ENCODE measurements around the gene LHFPL6.

Gene LHFPL6

DNA sequence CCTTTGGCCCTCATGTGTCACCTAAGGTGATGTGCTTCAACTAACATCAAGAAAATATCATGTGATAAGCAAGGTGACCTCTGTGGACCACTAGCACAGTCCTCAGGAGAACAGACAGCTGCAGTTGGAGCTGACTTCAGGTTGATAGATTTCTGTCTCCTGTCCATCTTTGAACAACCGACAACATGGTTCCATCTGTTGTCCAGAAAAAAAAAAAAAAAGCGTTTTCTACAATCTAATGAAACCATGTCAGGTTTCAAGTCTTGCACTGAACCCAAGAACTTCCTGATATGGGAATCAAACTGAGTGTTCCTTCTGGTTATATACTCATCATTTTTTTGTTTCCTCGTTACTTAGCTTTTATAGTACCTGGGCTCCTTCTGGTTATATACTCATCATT, 75.7 kb downstream of the LHFPL6 start:
- H3K4me1 ChIP-seq (ENCODE audit: insufficient read depth, low read length), result peaks cover 5% of the 10 kb centered on the region; the same call in 1 of the 2 replicates
- no peaks in the 10 kb centered on the region for H3K27me3 ChIP-seq (ENCODE audit: insufficient read depth, low read length)
- H3K9me3 ChIP-seq (ENCODE audit: insufficient read depth, low read depth, low read length), result no peaks in the 10 kb centered on the region
- no peak overlapping the region for H3K4me3 ChIP-seq (ENCODE audit: low read length)
- H3K27ac ChIP-seq (ENCODE audit: low read length), result no peak overlapping the region
- H3K36me3 ChIP-seq (ENCODE audit: insufficient read depth, low read depth, low read length), result no peaks in the 10 kb centered on the region
- H3K9ac ChIP-seq (ENCODE audit: low read depth, low read length), result no peak overlapping the region

DNA sequence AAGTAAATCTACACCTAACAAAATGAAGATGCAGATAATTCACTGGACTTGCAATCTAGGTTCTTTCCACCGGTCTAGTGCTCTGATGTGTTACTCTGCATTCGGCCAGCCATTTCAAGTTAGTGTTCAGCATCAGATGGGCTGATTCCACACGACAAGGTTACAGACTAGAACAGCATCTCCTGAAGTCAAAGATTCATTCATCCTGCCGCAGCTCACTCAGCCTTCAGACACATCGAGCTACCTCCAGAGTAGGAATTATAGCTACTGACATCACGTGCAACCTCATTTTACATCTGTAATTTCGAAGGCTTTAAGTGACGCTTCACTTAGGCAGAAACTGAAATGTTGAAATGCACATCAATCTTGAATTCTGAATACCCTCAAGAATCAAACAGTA, 76.5 kb downstream of the LHFPL6 start:
- H3K9ac ChIP-seq (ENCODE audit: low read depth, low read length), result no peak overlapping the region
- peaks cover 5% of the 10 kb centered on the region; the same call in 1 of the 2 replicates for H3K4me1 ChIP-seq (ENCODE audit: insufficient read depth, low read length)
- H3K36me3 ChIP-seq (ENCODE audit: insufficient read depth, low read depth, low read length), result no peaks in the 10 kb centered on the region
- H3K4me3 ChIP-seq (ENCODE audit: low read length), result no peak overlapping the region
- no peak overlapping the region for H3K27ac ChIP-seq (ENCODE audit: low read length)
- no peaks in the 10 kb centered on the region for H3K9me3 ChIP-seq (ENCODE audit: insufficient read depth, low read depth, low read length)
- no peaks in the 10 kb centered on the region for H3K27me3 ChIP-seq (ENCODE audit: insufficient read depth, low read length)

DNA sequence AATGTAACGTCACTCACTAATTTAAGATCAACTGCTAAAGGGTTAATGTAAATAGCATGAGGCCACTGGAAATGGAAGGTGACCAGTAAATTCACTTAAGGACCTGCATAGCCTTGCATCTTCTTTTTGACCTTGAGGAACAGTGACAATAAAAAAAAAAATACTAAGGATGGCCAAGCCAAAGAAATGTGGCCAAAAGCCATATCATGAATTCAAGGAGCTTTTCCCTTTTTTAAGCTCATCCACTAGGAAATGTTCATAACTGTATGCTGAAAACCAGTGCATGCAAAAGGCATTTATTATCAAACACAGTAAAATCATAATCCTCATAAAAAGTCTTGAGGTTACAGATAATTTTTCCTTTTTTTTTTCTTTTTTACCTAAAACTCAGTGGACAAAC, 77.5 kb downstream of the LHFPL6 start:
- H3K9me3 ChIP-seq (ENCODE audit: insufficient read depth, low read depth, low read length), result no peaks in the 10 kb centered on the region
- H3K27ac ChIP-seq (ENCODE audit: low read length), result no peak overlapping the region
- no peaks in the 10 kb centered on the region for H3K27me3 ChIP-seq (ENCODE audit: insufficient read depth, low read length)
- no peaks in the 10 kb centered on the region for H3K36me3 ChIP-seq (ENCODE audit: insufficient read depth, low read depth, low read length)
- H3K4me1 ChIP-seq (ENCODE audit: insufficient read depth, low read length), result no peaks in the 10 kb centered on the region
- H3K9ac ChIP-seq (ENCODE audit: low read depth, low read length), result no peak overlapping the region
- H3K4me3 ChIP-seq (ENCODE audit: low read length), result no peak overlapping the region

DNA sequence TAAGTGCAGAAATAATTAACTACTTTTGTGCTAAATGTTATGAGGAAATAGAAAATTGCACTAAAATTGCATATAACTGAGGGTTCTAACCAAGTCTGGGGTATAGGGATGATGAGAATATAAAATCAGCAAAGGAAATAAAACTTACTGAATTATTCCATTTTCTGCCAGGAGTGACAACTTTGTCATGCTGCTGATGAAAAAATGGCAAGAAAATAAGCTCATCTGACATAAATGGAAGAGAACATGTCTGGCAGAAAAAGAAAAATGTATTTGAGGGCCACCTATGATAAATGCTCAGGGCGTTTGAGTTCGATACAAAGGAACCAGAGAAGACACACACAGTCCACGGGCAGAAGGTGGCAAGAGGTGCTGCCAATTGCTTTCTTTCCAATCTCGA, 78.2 kb downstream of the LHFPL6 start:
- Histone ChIP-seq H3K27me3 (ENCODE audit: insufficient read depth, low read length) (no peaks in the 10 kb centered on the region), H3K9ac (ENCODE audit: low read depth, low read length) (no peak overlapping the region), H3K36me3 (ENCODE audit: insufficient read depth, low read depth, low read length) (no peaks in the 10 kb centered on the region), H3K27ac (ENCODE audit: low read length) (no peak overlapping the region), H3K9me3 (ENCODE audit: insufficient read depth, low read depth, low read length) (no peaks in the 10 kb centered on the region), H3K4me3 (ENCODE audit: low read length) (no peak overlapping the region), H3K4me1 (ENCODE audit: insufficient read depth, low read length) (no peaks in the 10 kb centered on the region)

DNA sequence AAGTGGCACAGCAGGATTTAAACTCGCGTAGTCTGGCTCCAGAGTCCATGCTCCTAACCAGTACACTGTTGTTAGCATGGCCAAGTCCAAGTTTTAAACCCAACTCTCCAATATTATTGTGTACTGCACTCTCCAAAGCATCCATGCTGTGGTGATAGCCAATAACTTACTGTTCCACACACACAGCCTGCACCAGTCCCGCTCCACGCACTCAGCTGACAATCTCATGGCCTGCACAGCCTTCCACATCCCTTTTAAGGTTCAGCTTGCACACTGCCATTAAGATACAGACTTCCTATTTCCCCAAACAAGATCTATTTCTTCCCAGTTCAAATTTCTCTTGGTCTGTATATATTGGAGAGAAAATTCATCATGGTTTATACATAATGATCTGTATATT, 80.7 kb downstream of the LHFPL6 start:
- Histone ChIP-seq H3K4me3 (ENCODE audit: low read length) (no peak overlapping the region), H3K27ac (ENCODE audit: low read length) (no peak overlapping the region), H3K9ac (ENCODE audit: low read depth, low read length) (no peak overlapping the region), H3K27me3 (ENCODE audit: insufficient read depth, low read length) (no peaks in the 10 kb centered on the region), H3K36me3 (ENCODE audit: insufficient read depth, low read depth, low read length) (no peaks in the 10 kb centered on the region), H3K9me3 (ENCODE audit: insufficient read depth, low read depth, low read length) (no peaks in the 10 kb centered on the region), H3K4me1 (ENCODE audit: insufficient read depth, low read length) (no peaks in the 10 kb centered on the region)

DNA sequence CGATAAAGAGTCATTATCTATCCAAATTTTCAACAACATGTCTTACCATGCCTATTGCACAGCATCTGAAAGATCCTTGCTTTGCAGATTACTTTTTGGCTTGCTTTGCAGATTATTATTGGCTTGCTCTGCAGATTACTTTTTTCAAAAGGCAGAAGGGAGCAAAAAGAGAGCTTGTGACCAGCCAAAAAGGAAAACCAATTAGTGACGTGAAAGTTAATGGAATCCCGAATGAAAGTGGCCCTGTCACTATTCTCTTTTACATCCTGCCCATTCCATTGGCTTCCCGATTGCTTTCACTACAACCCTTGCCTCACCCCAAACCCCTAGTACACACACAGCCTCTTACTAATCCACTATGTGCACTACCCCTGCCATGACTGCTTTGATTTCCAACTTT, 81.3 kb downstream of the LHFPL6 start:
- Histone ChIP-seq H3K4me3 (ENCODE audit: low read length) (no peak overlapping the region), H3K9ac (ENCODE audit: low read depth, low read length) (no peak overlapping the region), H3K9me3 (ENCODE audit: insufficient read depth, low read depth, low read length) (no peaks in the 10 kb centered on the region), H3K4me1 (ENCODE audit: insufficient read depth, low read length) (no peaks in the 10 kb centered on the region), H3K27me3 (ENCODE audit: insufficient read depth, low read length) (no peaks in the 10 kb centered on the region), H3K36me3 (ENCODE audit: insufficient read depth, low read depth, low read length) (no peaks in the 10 kb centered on the region), H3K27ac (ENCODE audit: low read length) (no peak overlapping the region)

GRCh38 chr13:39516096-39516495, 86.9 kb downstream of the LHFPL6 start:
- Histone ChIP-seq H3K9ac (ENCODE audit: low read depth, low read length) (no peak overlapping the region), H3K4me3 (ENCODE audit: low read length) (no peak overlapping the region), H3K27me3 (ENCODE audit: insufficient read depth, low read length) (0 out of 2 replicates have a peak, but pooled peaks cover 4% of the 10 kb centered on the region), H3K4me1 (ENCODE audit: insufficient read depth, low read length) (peaks cover 5% of the 10 kb centered on the region; the same call in 1 of the 2 replicates), H3K36me3 (ENCODE audit: insufficient read depth, low read depth, low read length) (no peaks in the 10 kb centered on the region), H3K9me3 (ENCODE audit: insufficient read depth, low read depth, low read length) (no peaks in the 10 kb centered on the region), H3K27ac (ENCODE audit: low read length) (no peak overlapping the region)

GRCh38 chr13:39515224-39515714, 87.7 kb downstream of the LHFPL6 start:
- H3K9ac ChIP-seq (ENCODE audit: low read depth, low read length), result no peak overlapping the region
- no peak overlapping the region for H3K27ac ChIP-seq (ENCODE audit: low read length)
- H3K9me3 ChIP-seq (ENCODE audit: insufficient read depth, low read depth, low read length), result no peaks in the 10 kb centered on the region
- H3K36me3 ChIP-seq (ENCODE audit: insufficient read depth, low read depth, low read length), result no peaks in the 10 kb centered on the region
- peaks cover 8% of the 10 kb centered on the region; the same call in 1 of the 2 replicates for H3K4me1 ChIP-seq (ENCODE audit: insufficient read depth, low read length)
- H3K4me3 ChIP-seq (ENCODE audit: low read length), result no peak overlapping the region
- 0 out of 2 replicates have a peak, but pooled peaks cover 4% of the 10 kb centered on the region for H3K27me3 ChIP-seq (ENCODE audit: insufficient read depth, low read length)

GRCh38 chr13:39512687-39513086, 90.3 kb downstream of the LHFPL6 start:
- H3K36me3 ChIP-seq (ENCODE audit: insufficient read depth, low read depth, low read length), result no peaks in the 10 kb centered on the region
- H3K27me3 ChIP-seq (ENCODE audit: insufficient read depth, low read length), result 0 out of 2 replicates have a peak, but pooled peaks cover 4% of the 10 kb centered on the region
- H3K4me3 ChIP-seq (ENCODE audit: low read length), result no peak overlapping the region
- H3K9me3 ChIP-seq (ENCODE audit: insufficient read depth, low read depth, low read length), result no peaks in the 10 kb centered on the region
- no peak overlapping the region for H3K9ac ChIP-seq (ENCODE audit: low read depth, low read length)
- H3K4me1 ChIP-seq (ENCODE audit: insufficient read depth, low read length), result peaks cover 8% of the 10 kb centered on the region; the same call in 1 of the 2 replicates
- H3K27ac ChIP-seq (ENCODE audit: low read length), result no peak overlapping the region

DNA sequence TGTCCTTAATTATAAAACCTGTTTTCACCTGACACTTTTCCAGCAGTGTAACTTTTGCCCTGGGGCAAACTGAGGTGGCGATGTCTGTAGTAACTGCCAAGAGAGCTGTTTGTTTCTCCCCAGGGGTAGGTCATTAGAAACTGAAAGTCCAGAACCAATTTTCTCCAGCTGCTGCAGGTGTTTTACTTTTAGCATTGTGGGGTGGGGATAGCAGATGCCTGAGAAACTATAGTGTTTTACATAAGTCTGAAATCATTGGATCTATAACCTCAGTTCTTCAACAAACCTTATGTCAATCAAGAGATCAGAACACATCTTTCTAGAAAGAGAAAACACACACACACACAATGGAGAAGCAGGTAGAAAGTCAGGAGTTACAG, 92.7 kb downstream of the LHFPL6 start:
- Histone ChIP-seq H3K27me3 (ENCODE audit: insufficient read depth, low read length) (0 out of 2 replicates have a peak, but pooled peaks cover 4% of the 10 kb centered on the region), H3K9me3 (ENCODE audit: insufficient read depth, low read depth, low read length) (no peaks in the 10 kb centered on the region), H3K36me3 (ENCODE audit: insufficient read depth, low read depth, low read length) (no peaks in the 10 kb centered on the region), H3K4me1 (ENCODE audit: insufficient read depth, low read length) (peaks cover 5% of the 10 kb centered on the region; the same call in 1 of the 2 replicates), H3K9ac (ENCODE audit: low read depth, low read length) (no peak overlapping the region), H3K27ac (ENCODE audit: low read length) (no peak overlapping the region), H3K4me3 (ENCODE audit: low read length) (no peak overlapping the region)

- H3K27ac ChIP-seq (ENCODE audit: low read length), result no peak overlapping the region
- H3K4me3 ChIP-seq (ENCODE audit: low read length), result no peak overlapping the region
- no peaks in the 10 kb centered on the region for H3K36me3 ChIP-seq (ENCODE audit: insufficient read depth, low read depth, low read length)
- H3K27me3 ChIP-seq (ENCODE audit: insufficient read depth, low read length), result 0 out of 2 replicates have a peak, but pooled peaks cover 4% of the 10 kb centered on the region
- 0 out of 2 replicates have a peak, but pooled peaks cover 3% of the 10 kb centered on the region for H3K4me1 ChIP-seq (ENCODE audit: insufficient read depth, low read length)
- H3K9ac ChIP-seq (ENCODE audit: low read depth, low read length), result no peak overlapping the region
- no peaks in the 10 kb centered on the region for H3K9me3 ChIP-seq (ENCODE audit: insufficient read depth, low read depth, low read length)
Observed at GRCh38 chr13:39509616-39510315, 93.2 kb downstream of the LHFPL6 start.
